CD4-positive, alpha-beta memory T cell (primary cell): ENCODE data around the gene MTX2. TPM values are rescaled to one million over a fixed set of nuclear protein-coding genes. Genes with fewer than 3 reads are reported as not detected.

Source experiments
- CTCF ChIA-PET: fragments of 350-600 bp; sonication (Branson Sonifier 250); formaldehyde crosslinking; loops from one replicate; lab custom pipeline; 2021; ENCODE audit warnings: inconsistent platforms; ENCODE audit not compliant: partially characterized antibody; lab: Charles Lee
- POLR2A ChIA-PET: fragments of 350-600 bp; sonication (Branson Sonifier 250); formaldehyde crosslinking; loops from one replicate; lab custom pipeline; 2021; ENCODE audit not compliant: partially characterized antibody; lab: Charles Lee
- DNase-seq, 5 donors: peaks; one replicate each; pipeline versions ENCODE4 v3.0.0 to v3.0.0-alpha.2; 2020 to 2022; ENCODE audit warnings: mixed read lengths in 1 of 5
- H3K27ac ChIP-seq: one replicate; pipeline ENCODE4 v1.7.0; 2013; ENCODE audit warnings: low read depth, low read length
- H3K27me3 ChIP-seq: 2 replicates; pipeline ENCODE4 v1.7.0; 2013; ENCODE audit warnings: mild to moderate bottlenecking, low read length, moderate library complexity; ENCODE audit not compliant: insufficient read depth
- H3K36me3 ChIP-seq: 2 replicates; pipeline ENCODE4 v1.7.0; 2013; ENCODE audit warnings: mild to moderate bottlenecking, low read length, moderate library complexity; ENCODE audit not compliant: insufficient read depth
- H3K4me1 ChIP-seq: 2 replicates; pipeline ENCODE4 v1.7.0; 2013; ENCODE audit warnings: mild to moderate bottlenecking, low read length, moderate library complexity; ENCODE audit not compliant: insufficient read depth
- H3K4me3 ChIP-seq, 2 donors: one replicate each; pipeline ENCODE4 v1.7.0; 2013; ENCODE audit warnings: low read length in 2 of 2, mild to moderate bottlenecking in 1 of 2
- H3K9me3 ChIP-seq, 2 donors: one replicate each; pipeline ENCODE4 v1.7.0; 2013; ENCODE audit warnings: low read length in 2 of 2, control low read depth in 1 of 2; ENCODE audit not compliant: control insufficient read depth in 1 of 2
- H3K27ac Mint-ChIP-seq, 7 donors: one replicate each; pipeline ENCODE4 v1.8.0; 2020 to 2021; ENCODE audit warnings: mixed read lengths in 7 of 7, mild to moderate bottlenecking in 6 of 7, inconsistent platforms in 3 of 7, moderate library complexity in 3 of 7
- H3K27me3 Mint-ChIP-seq, 2 donors: one replicate each; pipeline ENCODE4 v1.8.0; 2020 to 2021; ENCODE audit warnings: mixed read lengths in 2 of 2
- H3K36me3 Mint-ChIP-seq, 2 donors: one replicate each; pipeline ENCODE4 v1.8.0; 2020 to 2021; ENCODE audit warnings: mixed read lengths in 2 of 2, inconsistent platforms in 1 of 2, mild to moderate bottlenecking in 1 of 2
- H3K4me1 Mint-ChIP-seq, 4 donors: one replicate each; pipeline ENCODE4 v1.8.0; 2020 to 2021; ENCODE audit warnings: mixed read lengths in 4 of 4, mild to moderate bottlenecking in 1 of 4
- H3K4me3 Mint-ChIP-seq, 8 donors: one replicate each; pipeline ENCODE4 v1.8.0; 2020 to 2021; ENCODE audit warnings: mixed read lengths in 8 of 8, mild to moderate bottlenecking in 7 of 8, moderate library complexity in 6 of 8, inconsistent platforms in 3 of 8
- H3K9me3 Mint-ChIP-seq, 8 donors: one replicate each; pipeline ENCODE4 v1.8.0; 2020 to 2021; ENCODE audit warnings: mixed read lengths in 8 of 8, mild to moderate bottlenecking in 5 of 8, inconsistent platforms in 3 of 8, moderate library complexity in 1 of 8
- intact Hi-C: fragments of 100-400 bp; cut with micrococcal nuclease; formaldehyde crosslinking; loops from one replicate; pipeline ENCODE4 v1.15.1; 2023
- polyA plus RNA-seq, 2 donors: library from polyadenylated mRNA; unstranded; fragments of 300-500 nt; fragmentation: Illumina TruSeq; gene quantifications; one replicate each; pipeline ENCODE4 v1.2.3, GENCODE V29; 2021
- total RNA-seq, 2 experiments: library from RNA; stranded (reverse); gene quantifications; one replicate each; pipeline ENCODE4 v1.2.3, GENCODE V29; 2021

The MTX2 gene
- total RNA-seq: 1 to 10 TPM; 7.6 to 8.1 TPM
- polyA plus RNA-seq: 10 to 100 TPM; 15.9 to 24.6 TPM

GRCh38 chr2:176269319-176270099, at the start of gene MTX2:
TSS of gene MTX2 (plus strand) at chr2:176269442. CDS start at chr2:176269630, 188 bp downstream.
- Mint-ChIP-seq H3K36me3 (peaks cover 0 to 6% of the 10 kb centered on the region in 2 donors), H3K9me3 (no peaks in the 10 kb centered on the region), H3K27ac (peak within 1 kb of the TSS; percentile 86 to 95 (median 89)), H3K27me3 (peaks cover 4 to 5% of the 10 kb centered on the region in 2 donors), H3K4me1 (peaks cover 12 to 39% (median 16%) of the 10 kb centered on the region in 4 donors), H3K4me3 (peak within 1 kb of the TSS; percentile 95 to 99 (median 98))
- DNase-seq: peak; percentile 65 to 80 (median 75)
- Histone ChIP-seq H3K9me3 (no peaks in the 10 kb centered on the region), H3K4me3 (peak within 1 kb of the TSS; percentile 88 to 93), H3K27ac (peak within 1 kb of the TSS; percentile 50), H3K4me1 (peaks cover 13% of the 10 kb centered on the region), H3K36me3 (no peaks in the 10 kb centered on the region), H3K27me3 (no peaks in the 10 kb centered on the region)
- intact Hi-C loops: loop anchor here (10.0 kb wide), 1 partner anchor 265 kb away; the partner anchor contains the start of gene LNPK
- ChIA-PET CTCF (no interaction called here), POLR2A (no interaction called here)

GRCh38 chr2:176227874-176228273, 41.4 kb upstream of the MTX2 start:
- Histone ChIP-seq H3K4me1 (no peaks in the 10 kb centered on the region), H3K4me3 (no peak overlapping the region), H3K27me3 (no peaks in the 10 kb centered on the region), H3K27ac (no peak overlapping the region), H3K9me3 (no peaks in the 10 kb centered on the region), H3K36me3 (no peaks in the 10 kb centered on the region)
- no peak overlapping the region for H3K27ac Mint-ChIP-seq
- no peak for DNase-seq
- H3K36me3 Mint-ChIP-seq: no peaks in the 10 kb centered on the region
- intact Hi-C loops: no loop called here
- H3K4me3 Mint-ChIP-seq: no peak overlapping the region
- peaks cover 35 to 37% of the 10 kb centered on the region in 2 donors for H3K27me3 Mint-ChIP-seq
- CTCF ChIA-PET: no interaction called here
- no peaks in the 10 kb centered on the region for H3K4me1 Mint-ChIP-seq
- peaks cover 0 to 4% (median under 1%) of the 10 kb centered on the region in 8 donors for H3K9me3 Mint-ChIP-seq
- POLR2A ChIA-PET: no interaction called here

DNA sequence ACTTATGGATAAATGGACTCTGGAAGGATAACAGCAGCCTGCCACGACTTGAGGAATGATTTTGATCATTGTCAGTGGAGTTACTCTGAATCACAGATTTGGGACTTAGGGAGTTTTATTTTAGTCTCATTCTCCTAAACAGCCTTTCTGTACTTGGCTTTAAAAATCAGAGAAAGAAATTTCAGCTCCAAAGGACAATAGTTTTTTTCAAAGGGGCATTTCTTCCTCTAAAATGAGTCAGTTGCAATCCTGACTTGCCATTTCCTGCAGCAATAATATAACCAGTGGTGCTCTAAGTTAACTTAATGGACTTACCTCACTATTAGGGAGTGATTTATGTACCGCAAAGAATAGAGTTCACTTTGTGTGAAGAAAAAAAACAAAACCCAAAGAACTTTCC, 35.1 kb upstream of the MTX2 start:
- POLR2A ChIA-PET: no interaction called here

DNA sequence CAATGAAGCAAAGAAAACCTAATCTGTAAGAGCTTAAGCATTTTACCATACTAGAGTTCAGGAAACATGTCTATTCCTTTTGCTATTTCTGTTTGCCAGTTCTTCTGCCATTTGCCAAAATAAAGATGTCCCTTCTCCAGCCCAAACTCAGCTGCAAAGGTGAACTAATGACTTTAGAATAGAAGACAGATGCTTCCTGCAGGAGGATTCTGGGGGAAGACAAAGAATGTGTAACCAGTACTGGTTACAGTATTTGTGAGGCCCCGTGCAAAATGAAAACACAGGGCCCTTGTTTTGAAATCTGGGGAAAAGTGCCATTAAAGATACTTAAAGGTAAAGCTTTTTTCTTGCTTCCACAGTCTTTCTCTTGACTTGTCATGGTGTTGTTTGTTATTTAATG, 34.3 kb upstream of the MTX2 start:
- Mint-ChIP-seq H3K36me3 (no peaks in the 10 kb centered on the region), H3K27ac (no peak overlapping the region), H3K4me1 (no peaks in the 10 kb centered on the region), H3K27me3 (peaks cover 20 to 25% of the 10 kb centered on the region in 2 donors), H3K9me3 (peaks cover 0 to 4% (median 0%) of the 10 kb centered on the region in 8 donors), H3K4me3 (no peak overlapping the region)
- intact Hi-C loops: no loop called here
- no peak for DNase-seq
- H3K4me1 ChIP-seq: no peaks in the 10 kb centered on the region
- CTCF ChIA-PET: interaction anchor here (0.8 kb wide), 1 partner anchor 27 kb away, joined by 3 read pairs; no protein-coding TSS in a partner anchor
- H3K4me3 ChIP-seq: no peak overlapping the region
- no peaks in the 10 kb centered on the region for H3K9me3 ChIP-seq
- no peaks in the 10 kb centered on the region for H3K36me3 ChIP-seq
- POLR2A ChIA-PET: no interaction called here
- no peak overlapping the region for H3K27ac ChIP-seq
- H3K27me3 ChIP-seq: no peaks in the 10 kb centered on the region

More for the DNA sequence above, 35.1 kb upstream of the MTX2 start:
- Mint-ChIP-seq H3K27ac (no peak overlapping the region), H3K9me3 (peaks cover 0 to 4% (median 0%) of the 10 kb centered on the region in 8 donors), H3K4me3 (no peak overlapping the region), H3K27me3 (peaks cover 21 to 25% of the 10 kb centered on the region in 2 donors), H3K4me1 (no peaks in the 10 kb centered on the region), H3K36me3 (no peaks in the 10 kb centered on the region)
- CTCF ChIA-PET: interaction anchor here (0.8 kb wide), 1 partner anchor 222 kb away, joined by 3 read pairs; no protein-coding TSS in a partner anchor
- Histone ChIP-seq H3K9me3 (no peaks in the 10 kb centered on the region), H3K4me3 (no peak overlapping the region), H3K27ac (no peak overlapping the region), H3K36me3 (no peaks in the 10 kb centered on the region), H3K4me1 (no peaks in the 10 kb centered on the region), H3K27me3 (no peaks in the 10 kb centered on the region)
- intact Hi-C loops: no loop called here
- DNase-seq: no peak

DNA sequence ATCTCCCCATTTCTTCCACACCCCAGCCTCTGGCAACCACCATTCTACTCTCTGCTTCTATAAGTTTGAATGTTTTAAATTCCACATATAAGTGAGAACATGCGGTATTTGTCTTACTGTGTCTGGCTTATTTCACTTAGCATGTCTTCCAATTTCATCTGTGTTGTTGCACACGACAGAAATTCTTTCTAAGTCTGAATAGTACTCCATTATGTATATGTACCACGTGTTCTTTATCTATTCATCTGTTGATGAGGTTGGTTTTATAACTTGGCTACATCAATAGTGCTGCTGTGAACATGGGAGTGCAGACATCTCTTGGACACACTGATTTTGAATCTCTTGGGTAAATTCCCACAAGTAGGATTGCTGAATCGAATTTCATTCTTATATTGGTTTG, 31.8 kb upstream of the MTX2 start:
- no peak overlapping the region for H3K4me3 Mint-ChIP-seq
- H3K36me3 Mint-ChIP-seq: no peaks in the 10 kb centered on the region
- Histone ChIP-seq H3K27ac (no peak overlapping the region), H3K27me3 (no peaks in the 10 kb centered on the region), H3K4me3 (no peak overlapping the region), H3K9me3 (no peaks in the 10 kb centered on the region), H3K4me1 (no peaks in the 10 kb centered on the region), H3K36me3 (no peaks in the 10 kb centered on the region)
- H3K27ac Mint-ChIP-seq: no peak overlapping the region
- intact Hi-C loops: no loop called here
- POLR2A ChIA-PET: no interaction called here
- no peaks in the 10 kb centered on the region for H3K9me3 Mint-ChIP-seq
- CTCF ChIA-PET: no interaction called here
- no peak for DNase-seq
- peaks cover 11 to 21% of the 10 kb centered on the region in 2 donors for H3K27me3 Mint-ChIP-seq
- H3K4me1 Mint-ChIP-seq: no peaks in the 10 kb centered on the region

DNA sequence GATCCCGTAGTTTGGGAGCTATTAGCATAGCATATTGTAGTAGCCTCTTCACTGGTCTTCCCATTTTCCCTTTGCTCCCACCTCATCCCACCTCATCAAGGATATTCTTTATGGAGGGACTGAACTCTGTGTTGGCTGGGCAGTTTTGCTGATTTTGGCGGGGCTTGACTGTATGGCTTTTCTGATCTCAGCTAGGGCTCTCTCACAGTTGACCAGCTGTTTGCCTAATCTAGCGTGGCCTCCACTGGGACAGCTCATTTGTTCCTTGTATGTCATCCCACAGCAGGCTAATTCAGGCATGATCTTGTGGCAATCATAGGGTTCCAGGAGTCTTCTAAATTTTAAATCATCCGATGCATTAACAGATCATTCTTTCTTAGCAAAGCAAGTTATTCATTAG, 30.2 kb upstream of the MTX2 start:
- H3K27ac ChIP-seq: no peak overlapping the region
- intact Hi-C loops: no loop called here
- no peaks in the 10 kb centered on the region for H3K27me3 ChIP-seq
- CTCF ChIA-PET: no interaction called here
- H3K9me3 Mint-ChIP-seq: no peaks in the 10 kb centered on the region
- H3K36me3 Mint-ChIP-seq: no peaks in the 10 kb centered on the region
- H3K4me3 ChIP-seq: no peak overlapping the region
- no peak for DNase-seq
- POLR2A ChIA-PET: no interaction called here
- no peaks in the 10 kb centered on the region for H3K4me1 ChIP-seq
- H3K4me3 Mint-ChIP-seq: no peak overlapping the region
- H3K27me3 Mint-ChIP-seq: peaks cover 11 to 22% of the 10 kb centered on the region in 2 donors
- no peaks in the 10 kb centered on the region for H3K36me3 ChIP-seq
- H3K9me3 ChIP-seq: no peaks in the 10 kb centered on the region
- H3K27ac Mint-ChIP-seq: no peak overlapping the region
- H3K4me1 Mint-ChIP-seq: no peaks in the 10 kb centered on the region

- Mint-ChIP-seq H3K4me1 (no peaks in the 10 kb centered on the region), H3K27me3 (peaks cover 11 to 19% of the 10 kb centered on the region in 2 donors), H3K4me3 (no peak overlapping the region), H3K36me3 (no peaks in the 10 kb centered on the region), H3K27ac (no peak overlapping the region), H3K9me3 (no peaks in the 10 kb centered on the region)
- Histone ChIP-seq H3K36me3 (no peaks in the 10 kb centered on the region), H3K4me1 (no peaks in the 10 kb centered on the region), H3K27me3 (no peaks in the 10 kb centered on the region), H3K9me3 (no peaks in the 10 kb centered on the region), H3K27ac (no peak overlapping the region), H3K4me3 (no peak overlapping the region)
- ChIA-PET POLR2A (no interaction called here), CTCF (no interaction called here)
- DNase-seq: no peak
- intact Hi-C loops: no loop called here
Observed at GRCh38 chr2:176240301-176240700, 28.9 kb upstream of the MTX2 start.
